ENCODE results near the gene BLNK. TPM values are rescaled to one million over a fixed set of nuclear protein-coding genes. Genes with fewer than 3 reads are reported as not detected.
A peak's percentile ranks its signal among the peaks of the same experiment; 100 is the strongest.

Gene BLNK
- 11.2 TPM for total RNA-seq
- long read RNA-seq, transcript BLNK-201 (17 exons, 1,784 nt): major isoform, 6 of 9 reads
- long read RNA-seq, partial matches to known transcripts: 1 of 9 reads
- long read RNA-seq, other reads (novel, unspliced or antisense): 1 of 9 reads

- Histone ChIP-seq H3K27ac (peak within 1 kb of the TSS; percentile 77), H3K9me3 (no peaks in the 10 kb centered on the region), H3K4me3 (peak within 1 kb of the TSS; percentile 24), H3K36me3 (no peaks in the 10 kb centered on the region), H3K27me3 (ENCODE audit: low read depth) (no peaks in the 10 kb centered on the region), H3K4me1 (peaks cover 18% of the 10 kb centered on the region)
- DNase-seq (peak; percentile 87), ATAC-seq (peak; percentile 97 to 98)
- intact Hi-C loops (cut with DNase I): no loop called here
- no peak for TF ChIP-seq CTCF (IDR thresholded peaks at IDR 0.05)
Observed at GRCh38 chr10:96271016-96271815, at the start of gene BLNK. BLNK (minus strand) TSS chr10:96271569; CDS start chr10:96271398, 171 bp downstream.

GRCh38 chr10:96319754-96320474 lies 48.5 kb upstream of the BLNK start:
- H3K9me3 ChIP-seq: no peaks in the 10 kb centered on the region
- H3K4me1 ChIP-seq: no peaks in the 10 kb centered on the region
- no peak overlapping the region for H3K27ac ChIP-seq
- intact Hi-C loops (cut with DNase I): no loop called here
- H3K4me3 ChIP-seq: no peak overlapping the region
- no peak for ATAC-seq
- no peaks in the 10 kb centered on the region for H3K36me3 ChIP-seq
- no peak for TF ChIP-seq CTCF (IDR thresholded peaks at IDR 0.05)
- DNase-seq: no peak
- H3K27me3 ChIP-seq (ENCODE audit: low read depth): no peaks in the 10 kb centered on the region

GRCh38 chr10:96317067-96317833 lies 45.9 kb upstream of the BLNK start:
- H3K9me3 ChIP-seq: no peaks in the 10 kb centered on the region
- TF ChIP-seq CTCF (IDR thresholded peaks at IDR 0.05): no peak
- no peak overlapping the region for H3K27ac ChIP-seq
- no peak overlapping the region for H3K4me3 ChIP-seq
- ATAC-seq: no peak
- H3K27me3 ChIP-seq (ENCODE audit: low read depth): no peaks in the 10 kb centered on the region
- H3K4me1 ChIP-seq: no peaks in the 10 kb centered on the region
- intact Hi-C loops (cut with DNase I): no loop called here
- H3K36me3 ChIP-seq: no peaks in the 10 kb centered on the region
- DNase-seq: no peak

DNA sequence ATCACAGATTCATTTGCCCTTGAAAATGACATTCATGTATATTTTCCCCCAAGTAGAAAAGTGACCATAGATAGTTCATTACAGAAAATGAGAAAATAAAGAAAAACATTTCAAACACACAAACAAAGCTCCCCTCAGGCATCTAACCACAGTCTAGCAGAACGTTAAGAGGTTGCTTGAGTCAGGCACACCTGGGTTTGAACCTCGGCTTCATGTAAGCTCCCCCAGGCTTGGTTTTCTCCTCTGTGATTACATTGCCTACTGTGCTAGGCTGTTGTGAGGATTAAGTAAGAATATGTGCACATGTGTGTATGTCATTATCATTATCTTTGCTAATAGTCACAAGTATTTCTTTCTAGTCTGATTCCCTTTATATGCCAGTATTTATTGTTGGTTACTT lies 42.0 kb upstream of the BLNK start:
- H3K36me3 ChIP-seq: no peaks in the 10 kb centered on the region
- ATAC-seq (no peak), DNase-seq (no peak)
- no peaks in the 10 kb centered on the region for H3K27me3 ChIP-seq (ENCODE audit: low read depth)
- no peak overlapping the region for H3K4me3 ChIP-seq
- no peak overlapping the region for H3K27ac ChIP-seq
- peaks cover 15% of the 10 kb centered on the region for H3K4me1 ChIP-seq
- H3K9me3 ChIP-seq: no peaks in the 10 kb centered on the region
- TF ChIP-seq CTCF (IDR thresholded peaks at IDR 0.05): no peak
- intact Hi-C loops (cut with DNase I): no loop called here

- intact Hi-C loops (cut with DNase I): no loop called here
- Histone ChIP-seq H3K4me1 (peaks cover 23% of the 10 kb centered on the region), H3K4me3 (no peak overlapping the region), H3K27ac (no peak overlapping the region), H3K27me3 (ENCODE audit: low read depth) (no peaks in the 10 kb centered on the region), H3K9me3 (no peaks in the 10 kb centered on the region), H3K36me3 (no peaks in the 10 kb centered on the region)
- no peak for TF ChIP-seq CTCF (IDR thresholded peaks at IDR 0.05)
- ATAC-seq: no peak
- DNase-seq: no peak
Observed at GRCh38 chr10:96311180-96311715, 39.9 kb upstream of the BLNK start.

All from lower lobe of right lung (tissue), 2 donors.